IMR-90 (cell line): ENCODE data around the gene ACRBP. TPM values are rescaled to one million over a fixed set of nuclear protein-coding genes. Genes with fewer than 3 reads are reported as not detected.

Source experiments
- ATAC-seq: fragments of 200-7000 bp; cut with Tn5 transposase; 2 replicates; pipeline ENCODE4 v1.9.1; 2020; ENCODE audit warnings: low read depth, mild to moderate bottlenecking, moderate library complexity
- BruUV-seq: library from RNA; stranded (reverse); fragments of 400-500 nt; replicated peaks from 2 replicates; lab custom pipeline; 2021; lab: Mats Ljungman, UMichigan
- CTCF ChIA-PET: fragments of 300-600 bp; formaldehyde crosslinking; extraction: SDS; loops from one replicate; lab custom pipeline; 2021; ENCODE audit warnings: antibody characterized with exemption; lab: Yijun Ruan, JAX
- POLR2A ChIA-PET: fragments of 300-600 bp; sonication (Branson Sonifier 250); formaldehyde crosslinking; loops from one replicate; lab custom pipeline; 2022; ENCODE audit warnings: antibody characterized with exemption; ENCODE audit not compliant: unreplicated experiment; lab: Charles Lee
- DNase-seq: peaks from one replicate; pipeline ENCODE4 v3.0.0; 2013
- H2AFZ ChIP-seq: replicated peaks from 2 replicates; pipeline ENCODE3; 2013; ENCODE audit warnings: low read length, mild to moderate bottlenecking; ENCODE audit not compliant: poor library complexity
- H2AK5ac ChIP-seq: 2 replicates; pipeline ENCODE4 v1.6.1; 2013; ENCODE audit warnings: low read depth, low read length, inconsistent platforms
- H2AK9ac ChIP-seq: replicated peaks from 2 replicates; pipeline ENCODE3; 2013; ENCODE audit warnings: mild to moderate bottlenecking, low read depth, low read length, moderate library complexity; ENCODE audit not compliant: poor library complexity
- H2BK120ac ChIP-seq: 2 replicates; pipeline ENCODE4 v1.6.1; 2013; ENCODE audit warnings: low read depth, low read length, inconsistent platforms
- H2BK15ac ChIP-seq: 3 replicates; pipeline ENCODE4 v1.6.1; 2013; ENCODE audit warnings: low read depth, low read length, inconsistent platforms
- H2BK20ac ChIP-seq: 2 replicates; pipeline ENCODE4 v1.6.1; 2013; ENCODE audit warnings: low read depth, mild to moderate bottlenecking, inconsistent platforms, low read length, moderate library complexity
- H2BK5ac ChIP-seq: 2 replicates; pipeline ENCODE4 v1.6.1; 2013; ENCODE audit warnings: mild to moderate bottlenecking, low read depth, low read length, inconsistent platforms; ENCODE audit not compliant: poor library complexity, severe bottlenecking
- H3K14ac ChIP-seq: replicated peaks from 2 replicates; pipeline ENCODE4 v1.6.1; 2013; ENCODE audit warnings: low read depth, low read length, inconsistent platforms
- H3K18ac ChIP-seq: 2 replicates; pipeline ENCODE4 v1.6.1; 2013; ENCODE audit warnings: low read depth, low read length, control low read depth
- H3K23ac ChIP-seq: 2 replicates; pipeline ENCODE4 v1.6.1; 2013; ENCODE audit warnings: low read depth, low read length, inconsistent platforms
- H3K27ac ChIP-seq: 2 replicates; pipeline ENCODE4 v1.5.1; 2013; ENCODE audit warnings: mild to moderate bottlenecking, control low read depth, low read length; ENCODE audit not compliant: insufficient read depth
- H3K27me3 ChIP-seq: 2 replicates; pipeline ENCODE4 v1.6.1; 2013; ENCODE audit warnings: low read length; ENCODE audit not compliant: control insufficient read depth, insufficient read depth
- H3K36me3 ChIP-seq: 2 replicates; pipeline ENCODE4 v1.6.1; 2013; ENCODE audit warnings: low read length, mixed read lengths; ENCODE audit not compliant: control insufficient read depth, insufficient read depth
- H3K4ac ChIP-seq: 2 replicates; pipeline ENCODE4 v1.6.1; 2013; ENCODE audit warnings: low read depth, low read length, inconsistent platforms
- H3K4me1 ChIP-seq: 2 replicates; pipeline ENCODE4 v1.6.1; 2013; ENCODE audit warnings: low read length, mixed read lengths; ENCODE audit not compliant: control insufficient read depth, insufficient read depth
- H3K4me2 ChIP-seq: 2 replicates; pipeline ENCODE4 v1.6.1; 2013; ENCODE audit warnings: low read depth, mild to moderate bottlenecking, control low read depth, low read length, moderate library complexity
- H3K4me3 ChIP-seq: 2 replicates; pipeline ENCODE4 v1.5.1; 2013; ENCODE audit warnings: low read depth, mild to moderate bottlenecking, control low read depth, low read length, moderate library complexity; ENCODE audit not compliant: insufficient read depth
- H3K56ac ChIP-seq: 2 replicates; pipeline ENCODE4 v1.6.1; 2013; ENCODE audit warnings: low read length, inconsistent platforms; ENCODE audit not compliant: insufficient read depth; ENCODE audit errors: extremely low read depth
- H3K79me1 ChIP-seq, 2 experiments: 2 replicates each; pipeline ENCODE4 v1.6.1; 2013; ENCODE audit warnings: low read length in 2 of 2, inconsistent platforms in 1 of 2, low read depth in 1 of 2
- H3K9ac ChIP-seq: 2 replicates; pipeline ENCODE4 v1.6.1; 2013; ENCODE audit warnings: low read depth, low read length, control low read depth
- H3K9me1 ChIP-seq: 2 replicates; pipeline ENCODE4 v1.6.1; 2013; ENCODE audit warnings: low read length, inconsistent platforms; ENCODE audit not compliant: insufficient read depth
- H3K9me3 ChIP-seq: 2 replicates; pipeline ENCODE4 v1.6.1; 2013; ENCODE audit warnings: low read length; ENCODE audit not compliant: control insufficient read depth, insufficient read depth
- H4K20me1 ChIP-seq: 2 replicates; pipeline ENCODE4 v1.6.1; 2013; ENCODE audit warnings: low read length, inconsistent platforms; ENCODE audit not compliant: insufficient read depth
- H4K5ac ChIP-seq: 2 replicates; pipeline ENCODE4 v1.6.1; 2013; ENCODE audit warnings: mild to moderate bottlenecking, low read depth, low read length, control low read depth
- H4K8ac ChIP-seq, 2 experiments: 2 replicates each; pipeline ENCODE4 v1.6.1; 2013; ENCODE audit warnings: low read depth in 2 of 2, low read length in 2 of 2, control low read depth in 1 of 2, inconsistent platforms in 1 of 2
- H4K91ac ChIP-seq: 2 replicates; pipeline ENCODE4 v1.6.1; 2013; ENCODE audit warnings: low read depth, low read length, inconsistent platforms; ENCODE audit not compliant: insufficient read depth
- BHLHE40 ChIP-seq: fragments of 150-350 bp; IDR thresholded peaks from 2 replicates; pipeline ENCODE4 v1.6.1; 2016; ENCODE audit warnings: mild to moderate bottlenecking, low read depth, low read length
- CHD1 ChIP-seq: IDR thresholded peaks from 2 replicates; pipeline ENCODE4 v1.6.1; 2012; ENCODE audit warnings: low read depth, low read length, improper control_type of control experiment
- MAZ ChIP-seq: IDR thresholded peaks from 2 replicates; pipeline ENCODE4 v1.6.1; 2012; ENCODE audit warnings: low read depth, mild to moderate bottlenecking, low read length, improper control_type of control experiment, moderate library complexity, borderline replicate concordance
- MXI1 ChIP-seq: IDR thresholded peaks from 2 replicates; pipeline ENCODE4 v1.6.1; 2012; ENCODE audit warnings: low read depth, mild to moderate bottlenecking, low read length, moderate library complexity, borderline replicate concordance
- POLR2A ChIP-seq: IDR thresholded peaks from 2 replicates; pipeline ENCODE4 v1.6.1; 2012; ENCODE audit warnings: mild to moderate bottlenecking, low read depth, low read length
- RAD21 ChIP-seq: IDR thresholded peaks from 2 replicates; pipeline ENCODE4 v1.6.1; 2012; ENCODE audit warnings: low read length, improper control_type of control experiment
- RCOR1 ChIP-seq: IDR thresholded peaks from 2 replicates; pipeline ENCODE4 v1.6.1; 2012; ENCODE audit warnings: mild to moderate bottlenecking, low read length, improper control_type of control experiment; ENCODE audit not compliant: insufficient replicate concordance
- RFX5 ChIP-seq: IDR thresholded peaks from 2 replicates; pipeline ENCODE4 v1.8.0; 2012; ENCODE audit warnings: low read depth, mild to moderate bottlenecking, low read length, moderate library complexity
- USF2 ChIP-seq: fragments of 150-350 bp; IDR thresholded peaks from 2 replicates; pipeline ENCODE4 v1.6.1; 2017; ENCODE audit warnings: mild to moderate bottlenecking, antibody characterized with exemption, low read length, low read depth
- WGBS, 2 experiments: methylation state at CpG; one replicate each; pipeline versions ENCODE4 v1.1.5 to v1.1.7; 2013; ENCODE audit warnings: missing lambda C conversion rate in 2 of 2; ENCODE audit not compliant: insufficient read length in 1 of 2; ENCODE audit errors: extremely low coverage in 2 of 2; 5-methylcytosine and 5-hydroxymethylcytosine counted together
- dilution Hi-C: fragments of 300-500 bp; cut with HindIII; formaldehyde crosslinking; loops from one replicate; pipeline ENCODE4 v1.14.3; 2018; ENCODE audit warnings: low sequenced_read_pairs; ENCODE audit not compliant: unreplicated experiment
- in situ Hi-C: fragments of 300-500 bp; cut with MboI; formaldehyde crosslinking; loops from 3 replicates; pipeline ENCODE4 v1.14.3; 2019; ENCODE audit warnings: low sequenced_read_pairs, inconsistent platforms, mixed read lengths
- intact Hi-C: fragments of 100-400 bp; cut with micrococcal nuclease; formaldehyde crosslinking; loops from 2 replicates; pipeline ENCODE4 v1.10.0; 2022
- polyA plus RNA-seq, 3 experiments: library from polyadenylated mRNA; depleted of rRNA; stranded (reverse); fragments of >200 nt; gene quantifications; 2 replicates each; pipeline ENCODE4 v1.2.3, GENCODE V29; 2012; ENCODE audit warnings: low replicate concordance in 1 of 3
- total RNA-seq: library from RNA; depleted of rRNA; stranded (reverse); fragments of >200 nt; gene quantifications from 2 replicates; pipeline ENCODE4 v1.2.3, GENCODE V29; 2012
- TF ChIP-seq, protein P1 (sequence below): conservative IDR thresholded peaks from 2 replicates; pipeline ENCODE4 v1.5.1; 2012; ENCODE audit warnings: mild to moderate bottlenecking, low read depth, low read length, improper control_type of control experiment

The ACRBP gene
- total and polyA plus RNA-seq, 2 of the 4 experiments (the other 2 are of a cell fraction), result 0.38 TPM; not detected in 1

DNA sequence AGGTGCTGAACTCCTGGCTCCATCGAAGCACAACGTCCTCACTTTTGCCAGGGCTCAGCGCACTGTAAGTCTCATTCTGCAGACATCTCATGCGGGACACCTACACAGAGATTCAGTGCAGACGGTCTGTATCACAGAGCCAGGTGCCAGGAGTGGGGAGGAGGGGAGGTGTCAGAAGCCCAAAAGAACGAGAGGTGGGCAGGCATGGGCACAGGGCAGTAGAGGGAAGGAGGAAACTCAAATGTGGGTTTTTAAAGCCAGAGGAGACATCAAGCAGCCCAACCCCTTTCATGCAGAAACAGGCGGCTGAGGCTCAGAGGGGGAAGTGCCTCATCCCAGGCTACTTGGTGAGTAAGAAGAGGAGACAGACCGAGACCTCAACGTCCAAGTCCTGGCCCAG, 8.9 kb downstream of the ACRBP start:
- TF ChIP-seq RCOR1, result no peak
- TF ChIP-seq, protein P1, sequence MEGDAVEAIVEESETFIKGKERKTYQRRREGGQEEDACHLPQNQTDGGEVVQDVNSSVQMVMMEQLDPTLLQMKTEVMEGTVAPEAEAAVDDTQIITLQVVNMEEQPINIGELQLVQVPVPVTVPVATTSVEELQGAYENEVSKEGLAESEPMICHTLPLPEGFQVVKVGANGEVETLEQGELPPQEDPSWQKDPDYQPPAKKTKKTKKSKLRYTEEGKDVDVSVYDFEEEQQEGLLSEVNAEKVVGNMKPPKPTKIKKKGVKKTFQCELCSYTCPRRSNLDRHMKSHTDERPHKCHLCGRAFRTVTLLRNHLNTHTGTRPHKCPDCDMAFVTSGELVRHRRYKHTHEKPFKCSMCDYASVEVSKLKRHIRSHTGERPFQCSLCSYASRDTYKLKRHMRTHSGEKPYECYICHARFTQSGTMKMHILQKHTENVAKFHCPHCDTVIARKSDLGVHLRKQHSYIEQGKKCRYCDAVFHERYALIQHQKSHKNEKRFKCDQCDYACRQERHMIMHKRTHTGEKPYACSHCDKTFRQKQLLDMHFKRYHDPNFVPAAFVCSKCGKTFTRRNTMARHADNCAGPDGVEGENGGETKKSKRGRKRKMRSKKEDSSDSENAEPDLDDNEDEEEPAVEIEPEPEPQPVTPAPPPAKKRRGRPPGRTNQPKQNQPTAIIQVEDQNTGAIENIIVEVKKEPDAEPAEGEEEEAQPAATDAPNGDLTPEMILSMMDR, result no peak
- no peak for TF ChIP-seq BHLHE40
- no peak for TF ChIP-seq POLR2A
- no peak for TF ChIP-seq RAD21
- no peak for TF ChIP-seq CHD1
- no peak for TF ChIP-seq RFX5
- TF ChIP-seq MXI1, result no peak
- TF ChIP-seq USF2, result no peak
- no peak for TF ChIP-seq MAZ
- Histone ChIP-seq H3K36me3 (no peaks in the 10 kb centered on the region), H2BK120ac (no peak overlapping the region), H3K18ac (no peak overlapping the region), H2AK9ac (no peak overlapping the region), H3K9ac (no peak overlapping the region), H3K9me1 (no peaks in the 10 kb centered on the region), H3K79me1 (no peaks in the 10 kb centered on the region), H3K56ac (no peak overlapping the region), H2AK5ac (no peak overlapping the region), H3K4ac (no peak overlapping the region), H3K23ac (no peak overlapping the region), H2BK5ac (no peak overlapping the region), H4K20me1 (no peaks in the 10 kb centered on the region), H4K8ac (no peak overlapping the region), H3K27me3 (peaks cover 25% of the 10 kb centered on the region), H3K4me2 (no peak overlapping the region), H3K4me3 (no peak overlapping the region), H3K9me3 (peaks cover 5% of the 10 kb centered on the region), H2BK20ac (no peak overlapping the region), H4K91ac (no peak overlapping the region), H2BK15ac (no peak overlapping the region), H3K14ac (no peak overlapping the region), H4K5ac (no peak overlapping the region), H3K4me1 (no peaks in the 10 kb centered on the region), H3K27ac (no peak overlapping the region), H2AFZ (no peak overlapping the region)
- ChIA-PET CTCF (no interaction called here), POLR2A (no interaction called here)
- 80% methylated on average over 3 of the region's 9 CpGs; no CpG with 5 or more reads in 1 of the 2 experiments for WGBS, 2 experiments
- DNase-seq, result no peak
- in situ Hi-C loops, result no loop called here
- dilution Hi-C loops, result no loop called here
- intact Hi-C loops, result no loop called here
- no TSS peak for BruUV-seq
- no peak for ATAC-seq
